ENCODE results near the gene FMNL3. TPM values are rescaled to one million over a fixed set of nuclear protein-coding genes. Genes with fewer than 3 reads are reported as not detected.

FMNL3 gene
- polyA plus RNA-seq, 4 donors = 0.89 to 8.8 (median 4.1) TPM

DNA sequence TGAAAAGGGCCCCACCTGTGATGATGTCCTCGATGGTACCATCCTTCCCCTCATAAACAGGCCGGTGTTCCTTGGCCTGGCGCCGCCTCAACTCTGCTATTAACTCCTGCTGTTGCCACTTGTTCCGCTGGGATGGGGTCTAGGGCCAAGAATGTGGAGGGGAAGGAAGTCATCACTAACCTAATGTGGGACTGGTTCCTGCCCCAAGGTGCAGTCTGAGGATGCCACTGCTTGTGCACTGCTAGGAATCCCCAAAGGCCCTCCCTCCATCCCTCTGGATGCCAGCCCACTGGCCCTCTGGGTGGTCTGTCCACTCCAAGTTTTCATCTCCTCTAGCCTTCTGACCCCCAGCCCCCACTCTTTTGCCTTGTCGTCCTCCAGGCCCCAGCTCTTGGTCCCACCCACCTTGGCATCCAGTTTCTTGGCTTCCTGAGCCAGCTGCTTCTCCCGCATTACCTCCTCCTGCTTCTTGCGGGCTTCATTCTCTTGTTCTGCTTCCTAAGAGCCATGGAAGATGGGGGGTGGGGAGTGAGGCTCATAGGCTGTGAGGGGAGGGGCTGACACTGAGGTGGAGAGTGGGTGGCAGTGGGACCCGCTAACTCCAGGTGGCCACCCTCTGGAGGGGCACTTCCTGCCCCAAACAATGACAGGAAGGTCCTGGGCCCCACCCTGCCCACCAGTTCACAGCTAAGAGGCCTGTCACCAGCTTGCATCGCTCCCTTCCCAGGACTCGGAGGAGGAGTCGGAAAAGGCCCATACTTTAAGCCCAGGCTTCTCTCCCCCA lies 60.1 kb downstream of the FMNL3 start:
- H3K36me3 ChIP-seq (ENCODE audit: control insufficient read depth in 3 of 3, insufficient read depth in 2 of 3, low read depth in 1 of 3, low read length in 3 of 3) = peaks cover 0 to 81% (median 0%) of the 10 kb centered on the region in 3 donors
- no peak overlapping the region for H3K4me3 ChIP-seq (ENCODE audit: low read depth in 1 of 3, low read length in 3 of 3)
- no peak for FAIRE-seq
- peak overlapping the region in 1 of 3 donors; percentile 52 for H3K27ac ChIP-seq (ENCODE audit: low read depth in 1 of 3, low read length in 2 of 3)
- H3K4me1 ChIP-seq (ENCODE audit: control insufficient read depth in 3 of 3, insufficient read depth in 2 of 3, low read depth in 1 of 3, low read length in 2 of 3) = peaks cover 0 to 54% (median 0%) of the 10 kb centered on the region in 3 donors
- no peak for DNase-seq
- WGBS, 3 donors = 72 to 89% (median 87%) methylated on average over 12 of the region's 12 CpGs
- no peaks in the 10 kb centered on the region for H3K9me3 ChIP-seq (ENCODE audit: control insufficient read depth in 2 of 2, insufficient read depth in 1 of 2, low read depth in 1 of 2, low read length in 1 of 2)
- H3K27me3 ChIP-seq (ENCODE audit: control insufficient read depth in 3 of 3, insufficient read depth in 3 of 3, low read length in 3 of 3) = no peaks in the 10 kb centered on the region

DNA sequence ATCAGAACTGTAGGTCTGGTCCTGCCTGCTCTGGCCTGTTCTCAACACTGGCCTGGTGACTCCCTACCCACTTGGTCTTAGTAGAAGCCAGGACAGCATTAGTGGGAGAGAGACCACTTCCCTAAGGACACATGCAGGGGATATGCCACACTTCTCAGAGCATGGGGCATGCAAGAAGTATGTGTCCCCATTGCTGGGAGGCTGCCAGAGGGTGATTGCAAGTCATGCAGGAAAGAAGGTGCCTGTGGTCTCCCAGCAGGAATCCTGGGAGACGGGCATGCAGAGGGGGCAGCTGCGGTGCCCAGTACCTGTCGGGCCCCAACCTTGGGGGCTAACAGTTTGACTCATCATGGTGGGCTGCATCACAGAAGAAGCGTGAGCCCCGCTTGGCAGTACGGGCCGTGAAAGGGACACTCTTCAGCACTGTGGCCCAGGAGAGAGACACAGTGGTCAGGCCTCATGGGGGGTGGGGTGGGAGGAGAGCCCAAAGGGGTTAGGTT lies 60.8 kb downstream of the FMNL3 start:
- Histone ChIP-seq H3K27ac (ENCODE audit: low read depth in 1 of 3, low read length in 2 of 3) (no peak overlapping the region), H3K36me3 (ENCODE audit: control insufficient read depth in 3 of 3, insufficient read depth in 2 of 3, low read depth in 1 of 3, low read length in 3 of 3) (peaks cover 0 to 81% (median 0%) of the 10 kb centered on the region in 3 donors), H3K4me1 (ENCODE audit: control insufficient read depth in 3 of 3, insufficient read depth in 2 of 3, low read depth in 1 of 3, low read length in 2 of 3) (peaks cover 0 to 59% (median 0%) of the 10 kb centered on the region in 3 donors), H3K4me3 (ENCODE audit: low read depth in 1 of 3, low read length in 3 of 3) (no peak overlapping the region), H3K9me3 (ENCODE audit: control insufficient read depth in 2 of 2, insufficient read depth in 1 of 2, low read depth in 1 of 2, low read length in 1 of 2) (no peaks in the 10 kb centered on the region), H3K27me3 (ENCODE audit: control insufficient read depth in 3 of 3, insufficient read depth in 3 of 3, low read length in 3 of 3) (no peaks in the 10 kb centered on the region)
- FAIRE-seq (no peak), DNase-seq (no peak)
- WGBS, 3 donors = 91 to 95% (median 92%) methylated on average over 7 of the region's 7 CpGs

DNA sequence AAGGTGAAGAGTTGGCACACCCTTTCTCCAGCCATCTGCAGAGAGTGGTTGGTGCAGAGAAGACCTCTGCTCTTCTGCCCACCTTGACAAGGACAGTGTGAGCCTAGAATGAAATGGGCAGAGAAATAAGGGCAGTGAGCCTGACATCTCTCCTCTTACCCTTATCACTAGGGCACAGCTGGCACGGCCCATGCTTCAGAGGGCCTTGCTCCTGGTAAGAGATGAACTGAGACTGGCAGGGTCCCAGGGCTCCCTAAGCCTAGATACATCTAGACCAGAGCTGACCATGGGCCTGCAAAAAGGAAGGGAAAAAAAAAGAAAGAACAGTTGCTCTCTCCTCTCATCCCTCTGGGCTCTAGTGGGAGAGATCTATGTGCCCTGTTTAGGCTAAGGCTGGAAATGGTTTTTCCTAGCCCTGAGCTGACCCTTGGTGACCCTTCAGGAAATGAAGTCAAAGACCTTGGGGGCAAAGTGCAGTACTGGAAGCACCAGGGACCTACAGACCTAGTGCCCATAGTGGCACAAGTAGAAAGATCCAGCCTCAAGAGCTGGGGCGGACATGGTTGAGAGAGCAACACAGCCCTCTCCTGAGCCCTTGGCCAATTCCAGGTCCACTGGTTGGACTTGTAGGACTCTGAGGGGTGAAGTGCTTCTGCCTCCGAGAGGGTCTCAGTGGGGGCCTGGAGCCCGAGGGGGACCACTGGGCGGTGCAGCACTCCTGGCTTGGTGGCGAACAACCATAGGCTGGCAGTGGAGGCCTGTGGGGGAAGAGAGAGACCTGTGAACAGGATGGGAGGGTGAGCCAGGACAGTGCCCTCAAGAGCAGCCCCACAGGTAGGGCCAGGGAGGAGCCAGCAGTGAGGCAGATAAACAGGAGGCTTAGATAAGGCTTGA lies 61.8 kb downstream of the FMNL3 start:
- Histone ChIP-seq H3K27ac (ENCODE audit: low read depth in 1 of 3, low read length in 2 of 3) (peak overlapping the region in 1 of 3 donors; percentile 6), H3K4me1 (ENCODE audit: control insufficient read depth in 3 of 3, insufficient read depth in 2 of 3, low read depth in 1 of 3, low read length in 2 of 3) (peaks cover 0 to 57% (median 0%) of the 10 kb centered on the region in 3 donors), H3K4me3 (ENCODE audit: low read depth in 1 of 3, low read length in 3 of 3) (no peak overlapping the region), H3K36me3 (ENCODE audit: control insufficient read depth in 3 of 3, insufficient read depth in 2 of 3, low read depth in 1 of 3, low read length in 3 of 3) (peaks cover 0 to 75% (median 0%) of the 10 kb centered on the region in 3 donors), H3K27me3 (ENCODE audit: control insufficient read depth in 3 of 3, insufficient read depth in 3 of 3, low read length in 3 of 3) (no peaks in the 10 kb centered on the region), H3K9me3 (ENCODE audit: control insufficient read depth in 2 of 2, insufficient read depth in 1 of 2, low read depth in 1 of 2, low read length in 1 of 2) (no peaks in the 10 kb centered on the region)
- WGBS, 3 donors = 92 to 94% (median 93%) methylated on average over 6 of the region's 6 CpGs
- FAIRE-seq (no peak), DNase-seq (no peak)

DNA sequence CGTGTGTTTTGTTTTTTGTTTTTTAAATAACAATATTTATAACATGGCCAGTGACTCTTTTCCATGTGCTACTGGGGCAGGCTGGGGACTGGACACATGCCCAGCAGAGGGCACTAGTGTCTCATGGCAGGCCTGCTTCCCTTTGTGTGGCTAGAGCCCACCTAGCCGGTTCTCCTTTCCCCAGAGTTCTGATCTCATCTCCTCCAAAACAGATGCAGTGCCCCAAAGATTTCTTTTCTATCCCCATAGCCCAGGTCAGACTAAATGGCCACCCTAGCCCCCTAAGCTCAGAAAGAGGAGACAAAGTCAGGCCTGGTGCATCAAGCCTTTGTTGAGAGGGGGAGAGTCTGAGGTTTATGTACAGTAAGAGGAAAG lies 62.6 kb downstream of the FMNL3 start:
- H3K27ac ChIP-seq (ENCODE audit: low read depth in 1 of 3, low read length in 2 of 3) = peak overlapping the region in 1 of 3 donors; percentile 36

DNA sequence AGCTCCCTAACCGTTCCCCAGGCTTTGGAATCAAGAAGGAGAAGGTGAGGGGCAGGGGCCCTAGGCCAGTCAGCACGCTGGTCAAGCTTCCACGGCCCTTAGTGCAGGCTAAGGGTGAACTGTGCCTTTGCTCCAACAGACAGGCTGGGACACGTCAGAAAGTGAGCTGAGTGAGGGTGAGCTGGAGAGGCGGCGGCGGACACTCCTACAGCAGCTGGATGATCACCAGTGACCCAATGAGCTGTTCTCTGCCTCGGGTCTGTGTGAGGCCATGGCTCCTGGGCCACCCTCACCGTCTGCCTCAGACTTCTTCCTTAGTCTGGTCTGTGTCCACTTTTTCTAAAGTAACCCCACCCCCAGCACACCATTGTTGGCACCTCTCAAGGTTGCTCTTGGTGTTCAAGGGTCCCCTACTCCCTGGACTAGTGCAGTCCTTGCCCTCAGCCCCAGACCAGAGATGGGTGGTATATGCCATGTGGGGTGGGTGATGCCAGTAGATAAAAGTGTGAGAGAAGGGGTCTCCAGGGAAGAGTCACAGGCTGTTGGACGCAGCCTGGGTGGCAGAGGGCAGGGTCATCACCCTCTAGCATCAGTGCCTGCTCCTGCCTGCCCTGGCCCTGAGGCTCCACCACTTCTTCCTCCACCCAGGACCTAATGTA lies 63.1 kb downstream of the FMNL3 start:
- H3K36me3 ChIP-seq (ENCODE audit: control insufficient read depth in 3 of 3, insufficient read depth in 2 of 3, low read depth in 1 of 3, low read length in 3 of 3) = peaks cover 0 to 70% (median 0%) of the 10 kb centered on the region in 3 donors
- H3K9me3 ChIP-seq (ENCODE audit: control insufficient read depth in 2 of 2, insufficient read depth in 1 of 2, low read depth in 1 of 2, low read length in 1 of 2) = no peaks in the 10 kb centered on the region
- peak overlapping the region in 1 of 3 donors; percentile 18 for H3K27ac ChIP-seq (ENCODE audit: low read depth in 1 of 3, low read length in 2 of 3)
- WGBS, 3 donors = 70 to 86% (median 80%) methylated on average over 10 of the region's 10 CpGs
- H3K4me3 ChIP-seq (ENCODE audit: low read depth in 1 of 3, low read length in 3 of 3) = no peak overlapping the region
- DNase-seq = no peak
- no peaks in the 10 kb centered on the region for H3K27me3 ChIP-seq (ENCODE audit: control insufficient read depth in 3 of 3, insufficient read depth in 3 of 3, low read length in 3 of 3)
- no peak for FAIRE-seq
- H3K4me1 ChIP-seq (ENCODE audit: control insufficient read depth in 3 of 3, insufficient read depth in 2 of 3, low read depth in 1 of 3, low read length in 2 of 3) = peaks cover 0 to 44% (median 0%) of the 10 kb centered on the region in 3 donors

More for the DNA sequence above, 62.6 kb downstream of the FMNL3 start:
- peaks cover 0 to 49% (median 0%) of the 10 kb centered on the region in 3 donors for H3K4me1 ChIP-seq (ENCODE audit: control insufficient read depth in 3 of 3, insufficient read depth in 2 of 3, low read depth in 1 of 3, low read length in 2 of 3)
- H3K9me3 ChIP-seq (ENCODE audit: control insufficient read depth in 2 of 2, insufficient read depth in 1 of 2, low read depth in 1 of 2, low read length in 1 of 2) = no peaks in the 10 kb centered on the region
- FAIRE-seq (no peak), DNase-seq (peak; percentile 68 to 80)
- H3K27me3 ChIP-seq (ENCODE audit: control insufficient read depth in 3 of 3, insufficient read depth in 3 of 3, low read length in 3 of 3) = no peaks in the 10 kb centered on the region
- WGBS, 3 donors = 3 to 16% (median 8%) methylated on average over 2 of the region's 2 CpGs
- no peak overlapping the region for H3K4me3 ChIP-seq (ENCODE audit: low read depth in 1 of 3, low read length in 3 of 3)
- peaks cover 0 to 75% (median 0%) of the 10 kb centered on the region in 3 donors for H3K36me3 ChIP-seq (ENCODE audit: control insufficient read depth in 3 of 3, insufficient read depth in 2 of 3, low read depth in 1 of 3, low read length in 3 of 3)

DNA sequence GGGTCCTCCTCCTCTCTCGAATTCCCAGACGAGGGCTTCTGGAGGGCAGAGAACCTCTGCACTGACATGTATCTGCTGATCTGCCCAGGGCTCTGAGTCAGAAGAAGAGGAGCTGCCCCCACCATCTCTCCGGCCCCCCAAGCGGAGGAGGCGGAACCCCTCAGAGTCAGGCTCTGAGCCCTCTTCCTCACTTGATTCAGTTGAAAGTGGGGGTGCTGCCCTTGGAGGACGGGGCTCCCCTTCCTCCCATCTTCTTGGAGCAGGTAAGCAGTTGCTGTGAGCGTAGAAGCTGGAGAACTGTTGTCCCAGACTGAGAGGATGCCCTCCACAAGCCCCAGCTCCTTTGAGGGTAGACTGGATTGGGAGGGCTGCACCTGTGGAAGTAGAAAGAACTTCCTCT lies 64.1 kb downstream of the FMNL3 start:
- FAIRE-seq = no peak
- Histone ChIP-seq H3K9me3 (ENCODE audit: control insufficient read depth in 2 of 2, insufficient read depth in 1 of 2, low read depth in 1 of 2, low read length in 1 of 2) (no peaks in the 10 kb centered on the region), H3K4me3 (ENCODE audit: low read depth in 1 of 3, low read length in 3 of 3) (no peak overlapping the region), H3K36me3 (ENCODE audit: control insufficient read depth in 3 of 3, insufficient read depth in 2 of 3, low read depth in 1 of 3, low read length in 3 of 3) (peaks cover 0 to 61% (median 0%) of the 10 kb centered on the region in 3 donors), H3K27ac (ENCODE audit: low read depth in 1 of 3, low read length in 2 of 3) (peak overlapping the region in 1 of 3 donors; percentile 71), H3K27me3 (ENCODE audit: control insufficient read depth in 3 of 3, insufficient read depth in 3 of 3, low read length in 3 of 3) (no peaks in the 10 kb centered on the region), H3K4me1 (ENCODE audit: control insufficient read depth in 3 of 3, insufficient read depth in 2 of 3, low read depth in 1 of 3, low read length in 2 of 3) (peaks cover 0 to 34% (median 0%) of the 10 kb centered on the region in 3 donors)
- DNase-seq = no peak
- 90 to 95% (median 93%) methylated on average over 7 of the region's 7 CpGs for WGBS, 3 donors

DNA sequence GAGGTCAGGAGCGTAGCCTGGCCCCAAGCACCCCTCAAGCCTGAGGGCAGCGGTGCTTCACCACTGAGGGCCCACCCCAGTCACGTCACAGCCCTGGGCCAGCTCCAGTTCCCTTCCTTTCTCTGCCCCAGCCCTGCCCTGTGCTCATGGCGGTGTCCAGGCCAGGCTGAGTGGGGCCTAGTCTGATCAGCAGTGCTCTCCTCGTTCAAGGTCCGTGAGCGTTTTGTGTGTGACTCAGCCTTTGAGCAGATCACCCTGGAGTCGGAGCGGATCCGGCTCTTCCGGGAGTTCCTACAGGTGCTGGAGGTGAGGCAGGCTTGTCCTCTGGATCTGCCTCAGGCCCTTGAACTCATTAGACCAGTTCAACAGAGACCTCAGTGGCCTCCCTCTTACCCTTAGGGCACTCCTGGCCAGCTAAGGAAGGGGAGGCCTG lies 64.8 kb downstream of the FMNL3 start:
- 39 to 74% (median 51%) methylated on average over 11 of the region's 11 CpGs for WGBS, 3 donors
- H3K27ac ChIP-seq (ENCODE audit: low read depth in 1 of 3, low read length in 2 of 3) = peak overlapping the region; percentile 50 to 84 (median 72)
- DNase-seq = peak; percentile 44 to 95
- FAIRE-seq = no peak
- peaks cover 0 to 57% (median 0%) of the 10 kb centered on the region in 3 donors for H3K36me3 ChIP-seq (ENCODE audit: control insufficient read depth in 3 of 3, insufficient read depth in 2 of 3, low read depth in 1 of 3, low read length in 3 of 3)
- no peaks in the 10 kb centered on the region for H3K27me3 ChIP-seq (ENCODE audit: control insufficient read depth in 3 of 3, insufficient read depth in 3 of 3, low read length in 3 of 3)
- H3K9me3 ChIP-seq (ENCODE audit: control insufficient read depth in 2 of 2, insufficient read depth in 1 of 2, low read depth in 1 of 2, low read length in 1 of 2) = no peaks in the 10 kb centered on the region
- peaks cover 0 to 31% (median 0%) of the 10 kb centered on the region in 3 donors for H3K4me1 ChIP-seq (ENCODE audit: control insufficient read depth in 3 of 3, insufficient read depth in 2 of 3, low read depth in 1 of 3, low read length in 2 of 3)
- no peak overlapping the region for H3K4me3 ChIP-seq (ENCODE audit: low read depth in 1 of 3, low read length in 3 of 3)

Data from small intestine (tissue), 7 donors.